ENCODE data around the gene PDGFD.

- TF ChIP-seq ETS1 (IDR thresholded peaks at IDR 0.05) (no peak), REST (IDR thresholded peaks at IDR 0.05; ENCODE audit: unreplicated experiment) (no peak), EZH2phosphoT487 (IDR thresholded peaks at IDR 0.05; ENCODE audit: unreplicated experiment) (no peak), CTCF (conservative IDR thresholded peaks at IDR 0.05; ENCODE audit: low read depth in 2 of 2) (no peak), POLR2AphosphoS5 (IDR thresholded peaks at IDR 0.05; ENCODE audit: low read depth) (no peak), ZNF331 (CRISPR knock-in tag; IDR thresholded peaks at IDR 0.05; ENCODE audit: low read depth) (no peak), EZH2 (IDR thresholded peaks at IDR 0.05; ENCODE audit: low read depth, unreplicated experiment) (no peak), JUNB (IDR thresholded peaks at IDR 0.05; ENCODE audit: unreplicated experiment) (no peak), ZNF114 (CRISPR knock-in tag; IDR thresholded peaks at IDR 0.05) (no peak)
Measured at GRCh38 chr11:104091281-104092096, 72.5 kb downstream of the PDGFD start.
